ENCODE measurements around the gene RAB8A.
A peak's percentile ranks its signal among the peaks of the same experiment; 100 is the strongest.

The RAB8A gene

DNA sequence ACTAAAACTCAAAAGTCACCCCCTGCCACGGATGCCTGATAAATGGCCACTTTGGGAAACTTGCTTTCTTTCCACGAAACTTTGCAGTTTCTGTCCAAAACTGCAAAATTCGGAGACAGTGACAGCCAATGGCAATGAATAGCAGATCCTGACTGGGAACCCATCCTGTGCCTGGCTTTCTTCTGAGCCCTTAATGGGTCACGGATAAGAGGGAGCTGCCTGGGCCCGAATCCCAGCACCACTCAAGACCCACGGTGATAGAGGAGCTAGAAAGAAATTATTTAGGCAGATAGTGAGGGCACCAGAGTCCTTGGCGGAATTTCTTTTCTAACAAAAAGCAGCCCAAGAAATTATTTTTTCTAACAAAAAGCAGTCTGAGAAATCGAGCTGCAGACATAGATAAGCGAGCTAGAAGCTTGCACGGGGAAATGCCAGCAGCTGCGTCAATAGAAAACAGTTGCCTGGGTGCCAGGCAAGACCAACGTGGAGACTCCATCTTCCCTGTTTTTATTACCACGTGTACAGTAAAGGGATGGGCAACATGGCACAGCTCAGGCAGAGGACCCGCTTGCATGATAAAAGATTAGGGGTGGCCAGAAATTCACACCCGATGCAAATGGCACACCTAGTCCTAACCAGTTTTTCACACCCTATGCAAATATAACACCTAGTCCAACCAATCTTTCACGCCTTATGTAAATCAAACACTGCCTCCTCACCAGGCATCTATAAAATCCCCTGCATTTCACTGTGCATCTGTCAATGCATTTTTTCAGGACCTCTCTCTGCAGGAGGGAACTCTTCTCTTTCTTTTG lies 24.7 kb downstream of the RAB8A start:
- FAIRE-seq, result no peak
- no peak for DNase-seq (ENCODE audit: insufficient read length, low spot score)

- FAIRE-seq, result peak; percentile 87
- no peak for DNase-seq (ENCODE audit: insufficient read length, low spot score)
Observed at GRCh38 chr19:16139752-16140151, 28.1 kb downstream of the RAB8A start.

DNA sequence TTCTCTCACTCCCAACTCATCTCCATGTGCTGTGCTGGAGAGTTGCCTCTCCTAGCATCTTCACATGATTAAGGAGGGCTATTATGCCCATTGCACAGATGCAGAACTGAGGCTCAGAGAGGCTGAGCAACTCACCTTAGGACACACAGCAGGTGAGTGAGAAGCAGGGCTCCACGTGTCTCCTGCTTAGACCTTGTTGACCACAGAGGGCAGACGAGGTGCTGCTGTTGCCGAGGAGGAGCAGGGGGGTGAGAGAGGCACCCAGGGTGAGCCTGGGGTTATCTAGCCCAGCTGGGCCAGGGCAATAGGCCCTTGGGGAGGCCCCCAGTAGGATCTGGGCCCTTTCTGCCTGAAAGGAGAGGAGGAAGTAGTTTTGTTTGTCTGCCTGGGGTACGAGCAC lies 29.4 kb downstream of the RAB8A start:
- DNase-seq (ENCODE audit: insufficient read length, low spot score) (peak; percentile 39), FAIRE-seq (peak; percentile 96)

GRCh38 chr19:16142032-16142580 lies 30.4 kb downstream of the RAB8A start:
- FAIRE-seq (no peak), DNase-seq (ENCODE audit: insufficient read length, low spot score) (no peak)

GRCh38 chr19:16143399-16144215 lies 31.9 kb downstream of the RAB8A start, which contains the start of gene HSH2D:
TSS of gene HSH2D (plus strand) at chr19:16143685. CDS start at chr19:16148751, 5,066 bp downstream.
- peak; percentile 96 for FAIRE-seq
- DNase-seq (ENCODE audit: insufficient read length, low spot score), result peak; percentile 70

DNA sequence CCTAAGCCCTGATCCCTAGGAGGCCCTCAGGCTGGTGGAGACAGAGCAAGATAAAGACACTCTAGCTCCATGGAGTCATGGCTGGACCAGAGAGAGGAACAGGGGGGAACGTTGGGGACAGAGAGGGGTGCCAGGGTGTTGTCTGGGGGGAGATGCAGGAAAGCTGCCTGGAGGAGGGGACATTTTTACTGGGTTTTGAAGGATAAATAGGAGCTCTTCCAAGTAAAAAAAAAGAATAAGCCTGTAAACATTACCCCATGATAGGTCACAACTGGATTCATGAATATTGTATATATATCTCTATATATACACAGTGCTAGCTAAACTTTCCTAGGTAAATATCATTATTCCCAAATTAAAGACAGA lies 32.5 kb downstream of the RAB8A start:
- DNase-seq (ENCODE audit: insufficient read length, low spot score) (no peak), FAIRE-seq (peak; percentile 84)

- no peak for FAIRE-seq
Observed at GRCh38 chr19:16146112-16146511, 34.4 kb downstream of the RAB8A start.

DNA sequence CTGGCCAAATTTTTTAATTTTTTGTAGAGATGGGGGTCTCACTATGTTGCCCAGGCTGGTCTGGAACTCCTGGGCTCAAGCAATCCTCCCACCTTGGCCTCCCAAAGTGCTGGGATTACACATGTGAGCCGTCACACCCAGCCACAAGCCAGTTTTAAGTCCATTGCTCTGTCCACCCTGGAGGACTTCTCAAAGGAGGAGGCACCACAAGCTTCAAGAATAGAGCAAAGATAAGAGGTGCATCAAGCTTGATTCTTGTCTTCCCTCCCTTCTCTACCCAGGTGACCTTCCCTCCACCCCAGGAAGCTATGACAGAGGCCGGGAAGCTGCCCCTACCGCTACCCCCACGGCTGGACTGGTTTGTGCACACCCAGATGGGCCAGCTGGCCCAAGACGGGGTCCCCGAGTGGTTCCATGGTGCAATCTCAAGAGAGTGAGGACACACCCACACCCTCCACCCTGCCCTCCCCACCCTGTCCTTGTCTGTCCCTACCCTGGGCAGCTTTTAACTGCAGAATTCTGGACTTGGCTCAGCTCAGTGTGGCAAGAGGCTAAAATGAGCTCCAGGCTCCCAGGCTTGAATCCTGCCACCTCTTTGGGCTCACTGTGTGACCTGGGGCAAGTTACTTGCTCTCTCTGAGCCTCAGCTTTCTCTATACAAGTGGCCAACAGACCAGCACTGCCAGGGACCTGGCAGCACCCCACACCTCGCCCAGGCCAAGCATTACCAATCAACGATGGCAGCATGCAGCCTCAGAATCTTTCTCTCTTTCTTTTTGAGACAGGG lies 36.9 kb downstream of the RAB8A start:
- no peak for FAIRE-seq
- no peak for DNase-seq (ENCODE audit: insufficient read length, low spot score)

More at GRCh38 chr19:16146112-16146511, 34.4 kb downstream of the RAB8A start:
- no peak for DNase-seq (ENCODE audit: insufficient read length, low spot score)

DNA sequence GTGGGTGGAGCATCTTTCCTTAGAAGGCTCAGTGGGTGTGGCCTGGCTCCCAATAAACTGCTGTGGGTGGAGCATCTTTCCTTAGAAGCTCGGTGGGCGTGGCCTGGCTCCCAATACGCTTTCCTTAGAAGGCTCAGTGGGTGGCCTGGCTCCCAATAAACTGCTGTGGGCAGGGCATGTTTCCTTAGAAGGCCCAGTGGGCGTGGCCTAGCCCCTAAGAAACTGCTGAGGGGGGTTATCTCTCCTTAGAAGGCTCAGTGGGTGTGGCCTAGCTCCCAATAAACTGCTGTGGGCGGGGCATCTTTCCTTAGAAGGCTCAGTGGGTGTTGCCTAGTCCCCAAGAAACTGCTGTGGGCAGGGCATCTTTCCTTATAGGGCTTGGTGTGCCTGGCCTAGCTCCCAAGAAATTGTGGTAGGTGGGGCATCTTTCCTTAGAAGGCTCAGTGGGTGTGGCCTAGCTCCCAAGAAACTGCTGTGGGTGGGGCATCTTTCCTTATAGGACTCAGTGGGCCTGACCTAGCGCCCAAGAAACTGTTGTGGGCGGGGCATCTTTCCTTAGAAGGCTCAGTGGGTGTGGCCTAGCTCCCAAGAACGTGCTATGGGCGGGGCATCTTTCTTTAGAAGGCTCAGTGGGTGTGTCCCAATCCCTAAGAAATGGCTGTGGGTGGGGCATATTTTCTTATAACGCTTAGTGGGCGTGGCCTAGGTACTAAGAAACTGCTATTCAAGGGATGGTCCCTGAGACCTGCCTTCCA lies 42.1 kb downstream of the RAB8A start:
- no peak for FAIRE-seq

GRCh38 chr19:16154557-16154956 lies 42.9 kb downstream of the RAB8A start:
- no peak for FAIRE-seq

More for the DNA sequence above, 42.1 kb downstream of the RAB8A start:
- no peak for DNase-seq (ENCODE audit: insufficient read length, low spot score)

GRCh38 chr19:16155128-16155527 lies 43.4 kb downstream of the RAB8A start:
- FAIRE-seq, result no peak
- no peak for DNase-seq (ENCODE audit: insufficient read length, low spot score)

More at GRCh38 chr19:16154557-16154956, 42.9 kb downstream of the RAB8A start:
- DNase-seq (ENCODE audit: insufficient read length, low spot score), result no peak

DNA sequence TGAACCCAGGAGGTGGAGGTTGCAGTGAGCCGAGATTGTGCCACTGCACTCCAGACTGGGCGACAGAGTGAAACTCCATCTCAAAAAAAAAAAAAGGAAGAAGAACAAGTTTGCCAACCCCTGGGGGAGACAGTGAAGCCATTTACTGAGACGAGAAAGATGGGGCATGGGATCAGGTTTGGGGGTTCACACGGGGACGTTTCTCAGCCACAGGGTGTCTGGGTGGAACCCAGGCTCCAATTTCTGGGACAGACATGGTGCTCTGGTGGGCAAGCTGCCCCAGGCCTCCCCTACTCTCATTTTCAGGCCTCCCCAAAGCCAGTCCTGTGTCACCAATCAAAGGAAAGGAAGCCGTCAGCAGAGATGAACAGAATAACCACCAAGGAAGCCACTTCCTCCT lies 45.2 kb downstream of the RAB8A start:
- DNase-seq (ENCODE audit: insufficient read length, low spot score) (no peak), FAIRE-seq (no peak)

GRCh38 chr19:16157601-16158000 lies 45.9 kb downstream of the RAB8A start:
- no peak for FAIRE-seq
- no peak for DNase-seq (ENCODE audit: insufficient read length, low spot score)

GRCh38 chr19:16159655-16160054 lies 48.0 kb downstream of the RAB8A start:
- DNase-seq (ENCODE audit: insufficient read length, low spot score) (no peak), FAIRE-seq (no peak)

DNA sequence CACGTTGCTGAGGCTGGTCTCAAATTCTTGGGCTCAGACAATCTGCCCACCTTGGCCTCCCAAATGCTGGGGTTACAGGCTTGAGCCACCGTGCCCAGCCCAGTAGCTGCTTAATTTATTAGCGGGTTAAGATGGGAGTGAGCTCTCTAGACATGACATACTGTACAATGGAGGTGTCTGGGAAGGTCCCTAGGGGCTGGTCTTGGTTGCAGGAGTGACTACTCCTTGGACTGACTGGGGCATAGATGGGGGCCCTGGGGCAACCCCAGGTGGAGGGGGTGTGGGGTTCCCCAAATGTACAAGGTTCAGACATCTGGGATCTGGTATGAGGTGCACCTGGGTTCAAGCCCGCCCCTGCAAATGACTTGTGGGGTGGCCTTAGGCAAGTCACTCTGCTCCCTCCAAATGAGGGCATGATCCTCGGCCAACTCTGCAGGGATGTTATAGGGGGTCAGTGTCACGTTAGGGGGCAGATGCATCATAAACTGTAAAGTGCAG lies 48.8 kb downstream of the RAB8A start:
- no peak for FAIRE-seq

GRCh38 chr19:16160943-16161560 lies 49.4 kb downstream of the RAB8A start:
- no peak for DNase-seq (ENCODE audit: insufficient read length, low spot score)
- FAIRE-seq, result no peak

More for the DNA sequence above, 48.8 kb downstream of the RAB8A start:
- no peak for DNase-seq (ENCODE audit: insufficient read length, low spot score)

DNA sequence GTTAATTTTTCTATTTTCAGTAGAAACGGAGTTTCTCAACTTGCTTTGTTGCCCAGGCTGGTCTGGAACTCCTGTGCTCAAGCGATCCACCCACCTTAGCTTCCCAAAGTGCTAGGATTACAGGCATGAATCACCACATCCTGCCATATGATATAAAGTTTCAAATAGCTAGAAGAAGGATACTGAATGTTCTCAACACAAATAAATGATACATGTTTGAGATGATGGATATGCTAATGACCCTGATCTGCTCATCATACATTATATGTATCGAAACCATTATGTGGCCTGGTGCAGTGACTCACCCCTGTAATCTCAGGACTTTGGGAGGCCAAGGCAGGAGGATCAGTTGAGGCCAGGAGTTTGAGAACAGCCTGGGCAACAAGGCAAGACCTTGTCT lies 50.2 kb downstream of the RAB8A start:
- DNase-seq (ENCODE audit: insufficient read length, low spot score), result no peak
- FAIRE-seq, result no peak

- DNase-seq (ENCODE audit: insufficient read length, low spot score) (no peak), FAIRE-seq (no peak)
Observed at GRCh38 chr19:16164222-16164890, 52.7 kb downstream of the RAB8A start.

GRCh38 chr19:16166417-16166816 lies 54.7 kb downstream of the RAB8A start:
- FAIRE-seq (no peak), DNase-seq (ENCODE audit: insufficient read length, low spot score) (no peak)
